HG02798 (cell line): ENCODE results near the gene RPS3.

Experiments
- ATAC-seq: cut with Tn5 transposase; IDR thresholded peaks from one replicate; pipeline ENCODE4 v1.9.1; 2021; ENCODE audit warnings: mild to moderate bottlenecking; ENCODE audit not compliant: unreplicated experiment, poor library complexity

Gene RPS3

DNA sequence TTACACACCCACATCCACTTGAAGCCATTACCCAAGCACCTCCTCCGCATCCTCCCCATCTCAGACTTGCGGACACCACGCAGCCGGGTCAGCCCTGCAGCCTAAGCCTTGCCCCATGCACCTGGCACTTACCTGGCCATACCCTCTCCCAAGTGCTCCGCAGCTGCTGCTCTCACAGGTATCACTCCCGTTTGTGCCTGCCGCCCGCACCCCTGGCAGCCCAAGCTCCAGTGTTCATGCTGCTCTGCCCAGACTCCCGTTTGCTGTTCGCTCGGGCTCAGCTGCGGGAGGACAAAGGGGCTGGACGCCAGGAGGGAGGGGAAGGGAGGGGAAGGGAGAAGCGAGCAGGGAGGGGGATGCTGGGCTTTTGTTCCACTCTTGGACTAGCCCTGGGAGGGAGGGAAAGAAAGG is 33.6 kb downstream of the RPS3 start, which contains the start of gene KLHL35:
TSS of gene KLHL35 (minus strand) at position 293 of the 411 bp plus-strand sequence. CDS start 2,574 bp downstream, outside the sequence.
- no peak for ATAC-seq

DNA sequence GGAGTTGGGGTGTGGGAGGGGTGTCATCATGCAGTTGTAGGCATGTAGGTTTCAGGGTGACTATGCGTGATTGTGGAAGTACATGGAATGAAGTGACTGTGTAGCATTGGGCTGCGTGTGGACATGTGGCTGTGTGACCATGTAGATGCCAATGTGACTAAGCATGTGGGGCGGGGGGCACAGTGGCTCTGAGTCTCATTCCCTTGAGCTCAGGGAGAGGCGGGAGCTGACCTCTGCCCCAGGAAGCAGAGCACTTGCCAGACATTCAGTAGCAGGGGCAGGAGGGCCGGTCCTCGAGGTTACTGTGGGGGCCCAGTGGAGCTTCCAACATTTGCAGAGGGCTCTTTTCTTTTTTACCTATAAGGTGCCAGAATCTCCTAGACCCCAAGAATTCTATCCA is 34.1 kb downstream of the RPS3 start:
- no peak for ATAC-seq

DNA sequence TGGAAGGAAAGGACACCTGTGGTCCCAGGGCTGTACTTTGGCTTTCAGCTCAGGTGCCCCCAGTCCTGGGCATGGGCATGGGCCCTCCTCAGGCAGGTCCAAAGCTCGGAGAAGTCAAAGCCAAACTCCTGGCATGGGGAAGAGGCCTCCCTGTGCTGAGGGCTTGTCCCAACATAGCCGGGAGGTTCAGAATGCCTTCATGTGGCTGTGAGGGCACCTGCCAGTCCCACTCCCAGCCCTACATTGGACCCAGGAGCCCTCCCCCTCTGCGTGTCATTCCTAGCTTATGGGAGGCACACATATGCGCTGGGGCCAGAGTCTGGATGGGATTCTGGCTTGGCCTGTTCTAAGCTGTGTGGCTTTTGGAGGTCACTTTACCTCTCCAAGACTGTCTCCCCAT is 34.7 kb downstream of the RPS3 start:
- ATAC-seq: no peak

DNA sequence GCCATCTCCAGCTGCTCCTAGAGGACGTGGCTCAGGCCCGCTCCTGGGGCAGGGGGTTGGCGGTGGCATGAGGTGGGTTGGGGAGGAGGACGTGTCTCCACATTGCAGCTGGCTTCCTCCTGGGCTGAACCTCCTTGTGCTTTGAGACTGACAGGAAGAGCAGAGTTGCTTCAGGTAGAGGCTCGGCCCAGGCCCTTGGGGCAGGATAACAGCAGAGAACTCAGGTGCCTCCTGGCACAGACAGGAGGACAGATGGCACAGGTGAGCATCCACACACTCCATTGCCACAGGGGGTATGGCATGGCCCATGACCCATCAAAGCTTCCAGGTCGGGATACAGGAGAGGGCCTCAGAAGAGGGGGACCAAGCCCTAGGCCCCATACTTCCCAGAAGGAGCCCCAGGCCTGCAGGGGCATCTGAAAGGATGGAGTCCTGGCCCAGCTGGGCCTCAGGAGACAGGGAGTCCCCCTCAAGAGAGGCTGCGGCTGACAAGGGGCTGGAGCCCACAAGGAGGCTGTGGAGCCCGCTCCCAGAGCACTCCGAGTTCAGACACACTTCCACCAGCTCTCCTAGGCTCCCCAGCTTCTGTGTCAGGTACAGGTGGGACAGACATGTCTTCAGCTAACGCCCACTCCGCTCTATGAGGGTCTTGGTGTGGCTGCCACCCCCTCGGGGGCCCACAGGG is 35.7 kb downstream of the RPS3 start:
- no peak for ATAC-seq

DNA sequence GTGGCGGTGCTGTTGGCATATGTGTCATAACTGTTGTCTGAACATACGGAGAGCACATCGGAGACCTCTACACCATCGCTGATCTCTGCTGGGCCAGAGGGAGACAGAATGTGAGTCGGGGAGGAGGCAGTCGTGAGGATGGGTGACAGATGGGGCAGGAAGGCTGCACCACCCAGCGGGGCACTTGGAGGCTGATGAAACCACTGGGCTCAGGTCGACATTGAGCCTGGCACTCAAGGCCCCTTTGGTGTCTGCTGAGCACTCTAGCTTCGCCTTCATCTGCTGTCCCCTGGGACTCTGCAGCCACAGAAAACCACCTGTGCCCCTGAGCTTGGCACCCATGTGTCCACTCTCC is 36.2 kb downstream of the RPS3 start:
- no peak for ATAC-seq

DNA sequence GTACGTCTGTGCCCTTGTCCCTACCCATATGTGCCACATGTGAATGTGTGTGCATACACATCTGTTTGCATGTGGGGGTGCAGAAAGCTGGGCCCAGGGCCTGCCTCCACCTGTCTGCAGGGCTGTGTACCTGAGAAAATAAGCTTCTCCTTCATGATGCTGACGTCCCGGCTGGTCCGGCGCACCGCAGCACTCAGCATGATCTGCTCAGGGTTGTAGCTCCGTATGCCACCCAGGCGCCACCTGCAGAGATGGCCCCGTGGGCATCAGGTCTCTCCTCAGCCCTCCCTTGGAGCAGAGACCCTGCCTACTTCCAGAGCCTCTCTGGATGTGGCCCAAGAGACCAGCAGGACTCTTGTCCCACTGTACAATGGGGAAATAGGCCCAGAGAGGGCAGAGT is 37.5 kb downstream of the RPS3 start:
- ATAC-seq: no peak

DNA sequence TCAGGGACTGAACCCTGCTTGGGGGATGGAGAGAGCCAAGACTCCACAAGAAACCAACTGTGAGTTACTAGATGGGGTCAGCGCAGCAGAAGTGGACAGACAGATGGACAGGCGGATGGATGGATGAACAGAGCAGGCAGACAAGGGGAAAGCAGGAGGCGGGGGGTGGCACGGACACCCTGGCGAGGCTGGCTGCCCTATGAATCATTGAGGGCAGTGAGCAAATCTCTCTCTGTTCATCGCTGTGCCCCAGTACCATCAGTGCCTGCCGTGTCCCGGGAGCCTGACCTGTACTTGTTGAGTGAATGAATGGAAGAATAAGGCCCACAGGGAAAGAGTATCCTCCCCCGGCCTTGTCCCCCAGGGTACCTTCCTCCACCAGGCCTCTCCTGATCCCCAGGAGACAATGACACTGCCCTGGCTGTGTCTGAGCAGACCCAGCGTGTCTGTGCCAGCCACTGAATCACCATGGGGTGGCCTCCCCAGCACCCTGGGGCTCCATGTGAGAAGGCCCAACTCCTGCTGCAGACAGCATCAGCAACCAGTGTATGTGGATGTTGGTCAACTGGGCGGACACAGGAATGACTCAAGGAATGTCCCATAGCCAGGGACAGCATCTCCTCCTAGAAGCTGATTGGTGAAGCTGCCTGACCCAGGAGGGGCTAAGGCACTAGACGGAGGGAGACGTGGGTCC is 38.8 kb downstream of the RPS3 start:
- no peak for ATAC-seq

DNA sequence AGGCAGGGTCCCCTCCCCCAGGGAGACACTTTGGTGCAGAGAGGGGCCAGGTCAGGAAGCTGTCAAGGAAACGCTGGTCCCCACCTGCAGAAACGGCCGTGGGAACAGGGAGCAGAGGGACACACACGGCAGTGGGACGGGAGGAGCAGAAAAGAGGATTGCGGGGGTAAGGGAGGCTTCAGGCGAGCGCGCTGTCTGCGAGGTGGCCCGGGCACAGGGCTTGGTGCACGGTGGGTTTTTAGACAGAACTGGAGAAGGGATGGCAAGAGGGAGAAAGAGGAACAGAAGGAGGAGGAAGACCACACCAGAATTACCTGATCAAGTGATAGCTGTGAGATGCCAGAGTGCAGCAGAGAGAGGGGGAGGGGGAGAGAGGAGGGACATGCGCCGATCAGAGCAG is 39.7 kb downstream of the RPS3 start:
- ATAC-seq: no peak

DNA sequence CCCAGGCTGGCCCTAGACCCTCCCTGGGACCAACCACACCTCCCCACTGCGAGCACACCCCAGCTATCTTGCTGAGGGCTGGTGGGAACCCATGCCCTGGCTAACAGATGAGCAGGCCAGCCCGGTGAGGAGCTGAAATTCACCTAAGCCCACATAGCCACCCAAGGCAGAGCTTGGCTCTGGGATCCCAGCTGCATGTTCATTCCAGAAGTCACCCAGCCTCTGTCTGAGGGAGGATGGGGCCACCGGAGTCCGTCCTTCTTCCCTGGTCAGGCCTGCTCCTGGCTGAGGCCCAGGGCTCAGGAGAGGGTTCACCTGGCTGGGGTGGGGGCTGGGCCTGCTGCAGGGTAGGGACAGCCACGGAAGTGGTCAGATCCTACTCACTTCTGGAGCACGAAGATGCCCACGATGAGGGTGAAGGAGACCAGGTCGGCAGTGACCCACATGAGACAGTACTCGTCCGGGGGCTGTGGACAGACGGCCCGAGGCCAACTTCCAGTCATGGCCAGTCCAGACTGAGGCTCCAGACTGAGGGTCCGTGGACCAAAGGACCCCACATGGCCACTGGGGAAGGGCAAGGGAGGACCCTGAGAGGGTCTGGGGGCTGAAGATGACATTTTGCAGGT is 40.3 kb downstream of the RPS3 start:
- no peak for ATAC-seq

DNA sequence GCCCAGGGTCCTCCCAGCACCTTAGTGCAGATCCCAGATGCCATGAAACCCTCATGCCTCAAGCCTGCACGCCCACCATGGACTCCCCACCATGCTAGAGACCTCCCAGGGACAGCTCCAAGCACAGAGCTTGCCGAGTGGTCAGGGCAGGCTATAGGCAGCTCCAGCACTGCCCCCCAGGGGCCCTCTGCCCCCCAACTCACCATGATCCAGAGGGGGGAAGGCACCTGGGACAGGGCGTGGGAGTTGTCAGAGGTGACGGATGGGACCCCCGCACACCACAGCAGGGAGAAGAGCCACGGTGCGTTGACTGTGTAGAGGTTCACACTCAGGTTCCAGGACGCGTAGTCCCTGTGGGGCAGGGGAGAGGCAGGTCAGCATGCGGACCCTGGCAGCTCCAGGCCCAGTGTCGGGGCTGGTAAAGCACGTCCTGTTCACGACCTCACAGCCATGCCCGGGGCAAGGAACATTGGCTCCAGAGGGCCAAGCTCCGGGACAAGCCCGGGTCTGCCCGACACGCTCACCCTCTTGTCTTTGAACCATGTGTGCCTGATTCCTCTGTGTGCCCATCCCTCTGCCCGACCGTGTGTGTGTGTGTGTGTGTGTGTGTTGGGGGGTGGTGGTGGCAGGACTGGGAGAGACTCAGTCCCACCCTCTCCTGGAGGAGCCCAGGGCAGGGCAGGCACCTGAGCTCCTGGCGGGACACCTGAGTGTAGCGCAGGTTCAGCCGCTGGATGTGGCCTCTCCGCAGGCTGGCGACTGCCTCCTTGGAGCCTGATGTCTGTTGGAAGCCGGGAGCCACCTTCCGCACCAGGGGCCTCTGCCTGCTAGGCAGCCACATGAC is 41.9 kb downstream of the RPS3 start:
- no peak for ATAC-seq

DNA sequence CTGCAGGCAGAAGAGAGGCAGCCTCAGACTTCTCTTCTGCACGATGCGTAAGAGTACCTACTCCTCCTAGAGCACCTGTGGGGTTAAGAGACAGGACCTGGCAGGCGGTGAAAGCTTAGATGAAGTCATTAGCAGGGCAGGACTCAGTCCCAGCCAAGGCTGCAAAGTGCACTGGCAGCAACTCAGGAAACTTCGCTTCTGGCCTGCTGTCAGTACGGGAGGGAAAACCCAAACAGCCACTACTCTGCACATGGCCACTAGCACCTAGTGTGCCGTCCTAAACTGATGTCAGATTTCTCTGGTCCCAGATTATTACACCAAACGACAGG is 42.5 kb downstream of the RPS3 start:
- ATAC-seq: no peak

DNA sequence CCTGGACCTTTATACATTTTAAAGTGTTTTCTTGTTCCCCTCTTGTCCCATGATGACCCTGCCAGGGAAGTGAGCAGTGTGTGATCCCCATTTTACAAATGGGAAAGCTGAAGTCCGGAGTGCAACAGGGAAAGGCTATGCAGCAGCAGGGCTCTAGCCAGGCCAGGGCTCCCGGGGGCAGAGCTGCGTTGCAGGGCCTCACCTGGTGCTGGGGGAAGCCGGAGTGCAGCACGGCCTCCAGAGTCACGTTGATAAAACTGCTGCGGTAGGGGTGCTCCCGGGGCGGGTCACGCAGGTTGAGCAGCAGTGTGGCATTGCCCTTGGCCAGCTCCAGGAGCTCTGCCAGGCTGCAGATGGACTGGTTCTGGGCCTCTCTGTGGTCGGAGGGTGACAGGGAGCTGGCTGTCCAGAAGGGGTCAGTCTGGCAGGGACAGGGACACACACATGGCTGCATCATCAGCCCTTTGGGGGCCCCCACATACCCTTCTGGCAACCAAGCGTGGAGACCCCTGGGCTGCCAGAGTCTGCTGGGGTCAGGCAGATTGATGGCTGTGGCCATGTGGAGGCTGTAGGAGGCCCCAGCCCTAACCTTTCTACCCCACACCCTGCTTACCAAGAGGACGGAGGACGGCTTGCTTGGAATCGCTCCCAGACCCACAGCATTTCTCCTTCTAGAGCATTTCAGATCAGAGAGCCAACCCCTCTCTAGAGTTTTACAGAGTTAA is 43.0 kb downstream of the RPS3 start:
- no peak for ATAC-seq

DNA sequence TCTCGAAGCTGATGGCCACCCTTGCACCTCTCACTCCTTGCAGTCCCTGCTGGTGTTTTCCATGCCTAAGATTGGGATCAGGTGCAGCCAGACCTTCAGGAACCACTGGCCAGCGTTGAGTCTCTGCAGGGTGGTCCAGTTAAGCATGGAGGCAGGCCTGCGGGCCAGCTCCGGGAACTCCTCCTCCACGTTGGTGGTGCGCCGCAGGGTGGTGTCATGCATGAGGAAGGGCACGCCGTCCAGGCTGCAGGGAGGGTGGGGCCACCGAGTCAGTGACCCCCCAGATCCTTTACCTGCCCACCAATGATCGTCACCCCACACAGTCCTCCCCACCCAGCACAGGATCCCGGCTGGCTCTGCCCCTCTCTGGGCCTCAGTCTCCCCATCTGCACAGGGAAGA is 43.7 kb downstream of the RPS3 start:
- ATAC-seq: no peak

DNA sequence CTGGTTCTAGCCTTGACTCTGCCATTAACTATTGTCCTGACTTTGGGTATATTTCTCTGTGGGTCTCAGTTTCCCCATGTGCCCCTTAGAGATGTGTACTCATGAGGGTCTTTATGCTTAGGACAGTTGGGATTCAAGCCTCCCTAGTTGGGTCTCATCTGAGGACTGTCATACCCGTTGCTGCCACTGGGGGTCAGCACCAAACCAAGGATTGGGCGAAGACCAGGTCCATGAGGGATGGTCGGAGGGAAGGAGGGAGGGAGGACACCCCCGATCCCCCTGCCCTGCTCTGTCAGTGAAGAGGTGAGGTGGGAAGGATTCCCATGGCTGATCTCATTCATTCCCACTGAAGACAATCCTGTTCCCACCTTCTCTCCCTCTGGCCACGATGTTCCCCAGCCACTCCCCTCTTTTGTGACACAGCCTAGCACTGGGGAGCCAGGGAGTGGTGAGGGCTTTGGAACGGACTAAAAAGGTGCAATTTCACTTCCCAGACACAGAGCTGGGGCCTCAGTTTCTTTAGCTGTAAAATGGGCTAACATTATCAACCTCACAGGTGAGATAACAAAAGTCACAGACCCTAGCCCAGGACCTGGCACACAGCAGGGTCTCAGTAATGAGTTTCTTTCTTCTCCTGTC is 46.1 kb downstream of the RPS3 start:
- ATAC-seq: peak; percentile 65

DNA sequence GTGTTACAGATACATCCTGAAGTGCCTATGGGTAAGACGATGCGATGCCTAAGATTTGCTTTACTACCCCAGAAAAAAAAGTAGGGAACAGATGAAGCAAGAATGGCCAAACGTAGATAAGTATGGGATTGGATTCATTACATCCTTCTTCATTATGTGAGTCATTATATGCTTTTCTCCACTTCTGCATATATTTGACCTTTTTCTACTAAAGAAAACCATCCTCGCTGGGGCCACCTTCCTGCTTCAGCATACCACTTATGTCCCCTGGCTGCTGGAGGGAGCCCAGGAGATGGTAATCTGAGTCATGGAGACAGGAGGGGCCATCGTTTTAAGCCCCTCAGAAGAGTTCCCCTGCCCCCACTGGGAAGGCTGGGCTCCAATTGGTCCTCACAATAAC is 48.1 kb downstream of the RPS3 start:
- ATAC-seq: no peak

DNA sequence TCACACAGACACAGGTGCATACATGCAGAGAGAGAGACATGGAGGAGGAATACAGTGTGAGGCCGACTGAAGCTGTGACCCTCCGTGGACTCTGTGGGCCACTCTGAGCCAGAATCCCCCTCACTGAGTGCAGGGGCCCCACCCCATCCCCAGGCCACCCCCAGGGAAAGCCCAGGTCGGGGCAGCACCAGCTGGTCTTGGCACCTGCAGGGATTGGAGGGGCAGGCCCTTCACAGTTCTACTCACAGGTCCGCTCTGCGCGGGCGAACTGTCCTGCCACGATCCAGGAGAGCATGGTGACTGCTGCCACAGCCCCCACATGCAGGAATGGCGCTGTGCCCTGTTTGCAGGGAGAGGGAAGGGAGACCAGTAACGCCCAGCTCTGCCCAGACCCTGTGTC is 50.0 kb downstream of the RPS3 start:
- no peak for ATAC-seq

DNA sequence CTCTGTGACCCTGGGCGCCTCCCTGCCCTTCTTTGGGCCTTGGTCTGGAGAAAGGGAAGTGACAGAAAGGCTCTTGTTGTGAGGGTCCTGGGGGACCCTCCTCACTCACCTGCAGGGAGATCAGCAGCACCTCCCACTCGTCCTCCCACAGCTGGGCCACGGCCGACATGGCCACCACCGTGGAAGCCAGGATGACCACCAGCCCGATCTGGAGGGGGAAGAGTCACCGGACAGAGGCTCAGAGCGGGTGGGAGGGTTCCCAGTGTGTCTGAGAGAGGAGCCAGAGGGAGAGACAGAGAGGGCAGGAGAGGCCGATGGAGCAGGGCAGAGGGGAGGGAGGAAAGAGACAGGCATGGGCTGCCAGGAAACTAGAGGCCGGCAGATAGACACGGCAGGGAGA is 50.5 kb downstream of the RPS3 start:
- ATAC-seq: no peak

DNA sequence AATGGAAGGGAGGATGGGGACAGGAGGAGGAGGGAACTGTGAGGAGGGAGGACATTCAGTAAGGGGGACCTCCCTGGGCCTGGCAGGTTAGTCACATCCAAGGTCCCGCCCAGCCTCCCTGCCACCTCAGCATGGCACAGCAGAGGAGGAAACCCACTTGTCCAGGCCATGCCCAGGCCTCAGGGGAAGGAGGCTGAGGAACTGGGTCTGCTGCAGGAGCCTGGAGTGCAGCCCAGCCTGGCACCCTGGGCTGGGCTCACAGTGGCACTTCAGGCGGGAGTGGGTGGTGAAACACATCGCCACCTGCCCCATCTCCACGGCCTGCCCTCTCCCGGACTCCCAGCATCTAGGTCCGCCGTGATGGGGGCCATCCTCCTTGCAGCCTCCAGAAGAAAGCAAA is 50.9 kb downstream of the RPS3 start:
- no peak for ATAC-seq

DNA sequence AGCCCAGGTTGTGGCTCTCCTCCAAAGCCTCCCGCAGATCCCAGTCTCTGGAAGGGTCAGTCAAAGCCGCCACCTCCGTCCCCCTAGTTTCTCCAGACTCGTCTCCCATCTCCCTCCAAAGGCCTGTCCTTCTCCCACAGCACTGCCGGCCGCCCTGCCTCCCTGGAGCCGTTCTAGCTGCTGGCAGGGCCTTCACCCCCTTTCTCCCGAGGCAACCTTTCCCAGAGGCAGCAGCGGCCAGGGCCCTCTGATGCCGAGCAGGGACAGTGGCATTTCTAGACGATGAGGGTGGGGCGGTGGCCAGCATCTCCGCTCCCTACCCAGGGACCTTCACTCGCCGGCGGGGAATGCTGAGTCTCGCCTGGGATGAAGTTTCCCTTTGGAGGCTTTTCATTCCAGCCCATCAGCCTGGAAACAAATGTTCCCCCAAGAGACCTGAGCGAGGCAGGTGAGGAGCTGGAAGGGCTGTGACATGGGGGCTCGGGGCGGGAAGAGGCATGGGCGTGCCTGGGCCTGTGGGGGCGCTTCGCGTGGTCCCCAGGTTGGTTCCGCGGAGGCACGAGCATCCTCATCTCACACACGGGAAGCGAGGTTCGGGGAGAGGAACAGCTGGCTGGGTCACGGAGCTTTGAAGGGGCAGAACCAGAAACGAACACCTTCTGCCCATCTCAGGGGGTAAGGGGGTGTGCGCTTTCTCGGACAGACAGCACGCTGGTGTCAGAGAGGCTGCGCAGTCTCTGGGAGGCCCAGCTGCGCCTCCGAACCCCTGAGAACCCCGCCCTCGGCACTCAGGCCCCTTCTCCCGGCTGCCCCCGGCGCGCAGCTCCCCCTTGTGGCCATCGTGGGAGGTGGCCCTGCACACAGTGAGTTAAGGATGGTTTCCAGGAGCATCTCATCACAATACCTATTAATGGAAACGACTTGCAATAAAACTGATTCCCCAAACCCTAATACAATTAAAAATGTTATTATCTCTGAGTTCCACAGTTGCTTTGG is 51.8 kb downstream of the RPS3 start:
- no peak for ATAC-seq
